HepG2 (cell line): Measurements from ENCODE around the gene GOLT1A. TPM values are rescaled to one million over a fixed set of nuclear protein-coding genes. Genes with fewer than 3 reads are reported as not detected.

Source experiments
- ARID2 ChIP-seq: sonication (generic); formaldehyde crosslinking; IDR thresholded peaks from 2 replicates; pipeline ENCODE4 v1.8.1; 2022; ENCODE audit warnings: mild to moderate bottlenecking, missing genetic modification reagents, borderline replicate concordance
- CENPBD1 ChIP-seq: sonication (generic); formaldehyde crosslinking; IDR thresholded peaks from 2 replicates; pipeline ENCODE4 v1.8.0; 2022; ENCODE audit warnings: missing genetic modification reagents, low read depth, mild to moderate bottlenecking, borderline replicate concordance
- ELF1 ChIP-seq: sonication (generic); formaldehyde crosslinking; IDR thresholded peaks from 2 replicates; pipeline ENCODE4 v1.4.0; 2020; ENCODE audit warnings: missing genetic modification reagents
- KLF12 ChIP-seq: sonication (generic); formaldehyde crosslinking; IDR thresholded peaks from 2 replicates; pipeline ENCODE4 v1.4.0; 2020; ENCODE audit warnings: missing genetic modification reagents, borderline replicate concordance
- POLR2G ChIP-seq: fragments of 200-400 bp; formaldehyde crosslinking; IDR thresholded peaks from 2 replicates; pipeline ENCODE4 v1.6.1; 2018; ENCODE audit warnings: mild to moderate bottlenecking, low read depth, low read length, moderate library complexity
- PRMT3 ChIP-seq: sonication (generic); formaldehyde crosslinking; IDR thresholded peaks from 2 replicates; pipeline ENCODE4 v1.8.1; 2022; ENCODE audit warnings: low read depth, mild to moderate bottlenecking, moderate library complexity, missing genetic modification reagents, borderline replicate concordance
- SIX4 ChIP-seq: sonication (generic); formaldehyde crosslinking; IDR thresholded peaks from 2 replicates; pipeline ENCODE4 v1.4.0; 2020; ENCODE audit warnings: missing genetic modification reagents
- WIZ ChIP-seq: sonication (generic); formaldehyde crosslinking; IDR thresholded peaks from 2 replicates; pipeline ENCODE4 v1.5.1; 2020; ENCODE audit warnings: mild to moderate bottlenecking, missing genetic modification reagents
- ZFP90 ChIP-seq: sonication (generic); formaldehyde crosslinking; IDR thresholded peaks from 2 replicates; pipeline ENCODE4 v1.8.0; 2022; ENCODE audit warnings: missing genetic modification reagents, mild to moderate bottlenecking, inconsistent platforms, borderline replicate concordance
- ZIK1 ChIP-seq: sonication (generic); formaldehyde crosslinking; IDR thresholded peaks from 2 replicates; pipeline ENCODE4 v1.5.0; 2020; ENCODE audit warnings: mild to moderate bottlenecking, low read depth, missing genetic modification reagents, borderline replicate concordance
- ZNF451 ChIP-seq: sonication (generic); formaldehyde crosslinking; IDR thresholded peaks from 2 replicates; pipeline ENCODE4 v1.5.0; 2020; ENCODE audit warnings: mild to moderate bottlenecking, missing genetic modification reagents
- ZNF570 ChIP-seq: sonication (generic); formaldehyde crosslinking; IDR thresholded peaks from 2 replicates; pipeline ENCODE4 v1.4.0; 2020; ENCODE audit warnings: mild to moderate bottlenecking, missing genetic modification reagents, borderline replicate concordance
- ZNF772 ChIP-seq: sonication (generic); formaldehyde crosslinking; IDR thresholded peaks from 2 replicates; pipeline ENCODE4 v1.5.0; 2020; ENCODE audit warnings: mild to moderate bottlenecking, missing genetic modification reagents
- ZNF792 ChIP-seq: IDR thresholded peaks from 2 replicates; pipeline ENCODE4 v1.6.1; 2016
- ZNF879 ChIP-seq: sonication (generic); formaldehyde crosslinking; IDR thresholded peaks from 2 replicates; pipeline ENCODE4 v1.8.1; 2023; ENCODE audit warnings: missing genetic modification reagents
- polyA plus RNA-seq, 8 experiments: library from polyadenylated mRNA; depleted of rRNA in 3 of 8; stranded (reverse) in 7 of 8; unstranded in 1 of 8; fragments of >200 nt; fragmentation: Illumina TruSeq in 4 of 8; extraction: Trizol in 4 of 8; gene quantifications; 2 replicates each; pipeline versions ENCODE4 v1.2.1 to v1.2.3, GENCODE V29; 2011 to 2016; ENCODE audit warnings: low read depth in 4 of 8, missing spikeins in 1 of 8, mixed read lengths in 1 of 8; ENCODE audit not compliant: insufficient read depth in 1 of 8
- total RNA-seq, 5 experiments: library from RNA; depleted of rRNA; stranded (reverse); fragments of >200 nt; fragmentation: Illumina TruSeq; extraction: Trizol; gene quantifications; 2 replicates each; pipeline ENCODE4 v1.2.3, GENCODE V29; 2016; ENCODE audit warnings: low read depth in 1 of 5
- TF ChIP-seq, protein P1 (sequence below): sonication (generic); formaldehyde crosslinking; IDR thresholded peaks from 2 replicates; pipeline ENCODE4 v1.4.0; 2020; ENCODE audit warnings: missing genetic modification reagents
- TF ChIP-seq, protein P2 (sequence below): sonication (generic); formaldehyde crosslinking; IDR thresholded peaks from 2 replicates; pipeline ENCODE4 v1.5.1; 2020; ENCODE audit warnings: missing genetic modification reagents, mild to moderate bottlenecking, borderline replicate concordance
- TF ChIP-seq, protein P3 (sequence below): sonication (generic); formaldehyde crosslinking; IDR thresholded peaks from 2 replicates; pipeline ENCODE4 v1.5.1; 2020; ENCODE audit warnings: mild to moderate bottlenecking, moderate library complexity, missing genetic modification reagents

The GOLT1A gene
- total and polyA plus RNA-seq, 2 of the 13 experiments (the other 11 are each of a cell fraction or from before 2014, with no cell fraction given), result 25.8 to 28.0 TPM

DNA sequence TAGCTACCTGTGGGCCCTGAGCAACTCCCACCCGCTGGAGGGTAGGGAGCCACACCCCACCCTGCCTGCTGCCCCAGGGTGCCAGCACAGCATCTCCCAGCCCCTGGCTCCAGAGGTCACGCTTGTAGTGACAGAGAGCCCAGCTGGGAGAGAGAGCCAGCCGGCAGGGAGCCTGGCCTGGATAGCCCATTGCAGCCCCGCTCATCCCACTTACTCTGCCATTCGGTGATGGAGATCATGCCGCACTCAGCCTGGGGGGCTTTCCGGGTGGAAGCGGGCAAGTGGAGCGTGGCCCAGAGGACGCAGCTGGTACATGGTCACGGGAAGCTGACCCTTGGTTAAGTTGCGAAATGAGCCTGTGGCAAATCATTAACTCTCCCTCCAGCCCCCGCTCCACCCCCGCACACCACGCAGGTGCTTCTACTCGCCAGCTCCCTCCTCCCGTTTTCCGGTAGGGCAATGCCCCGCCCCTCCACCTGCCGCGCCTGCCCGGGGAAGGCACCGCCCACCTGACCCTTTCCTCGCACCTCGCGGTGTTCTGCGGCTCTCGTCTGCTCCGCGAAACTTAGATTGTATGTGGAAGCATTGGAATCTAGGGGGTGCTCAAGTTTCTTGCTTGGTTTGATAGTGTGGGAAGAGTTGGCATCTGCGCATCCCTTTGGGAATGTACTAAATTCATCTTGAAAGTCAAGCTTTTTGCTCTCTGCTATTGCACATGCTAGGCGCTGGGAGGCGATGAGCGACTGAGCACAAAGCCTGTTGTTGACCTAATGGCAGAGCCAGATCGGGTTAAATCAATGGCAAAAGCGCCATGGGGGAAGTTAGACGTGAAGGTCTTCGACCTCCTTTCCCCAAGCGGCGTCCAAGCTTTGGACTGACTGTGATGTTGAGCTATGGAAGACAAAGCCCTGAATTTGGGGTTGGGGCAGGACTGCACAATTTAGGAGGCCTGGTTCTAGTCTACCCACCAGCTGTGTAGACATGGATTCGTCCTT, at the start of gene GOLT1A (continued):
- TF ChIP-seq, protein P1, sequence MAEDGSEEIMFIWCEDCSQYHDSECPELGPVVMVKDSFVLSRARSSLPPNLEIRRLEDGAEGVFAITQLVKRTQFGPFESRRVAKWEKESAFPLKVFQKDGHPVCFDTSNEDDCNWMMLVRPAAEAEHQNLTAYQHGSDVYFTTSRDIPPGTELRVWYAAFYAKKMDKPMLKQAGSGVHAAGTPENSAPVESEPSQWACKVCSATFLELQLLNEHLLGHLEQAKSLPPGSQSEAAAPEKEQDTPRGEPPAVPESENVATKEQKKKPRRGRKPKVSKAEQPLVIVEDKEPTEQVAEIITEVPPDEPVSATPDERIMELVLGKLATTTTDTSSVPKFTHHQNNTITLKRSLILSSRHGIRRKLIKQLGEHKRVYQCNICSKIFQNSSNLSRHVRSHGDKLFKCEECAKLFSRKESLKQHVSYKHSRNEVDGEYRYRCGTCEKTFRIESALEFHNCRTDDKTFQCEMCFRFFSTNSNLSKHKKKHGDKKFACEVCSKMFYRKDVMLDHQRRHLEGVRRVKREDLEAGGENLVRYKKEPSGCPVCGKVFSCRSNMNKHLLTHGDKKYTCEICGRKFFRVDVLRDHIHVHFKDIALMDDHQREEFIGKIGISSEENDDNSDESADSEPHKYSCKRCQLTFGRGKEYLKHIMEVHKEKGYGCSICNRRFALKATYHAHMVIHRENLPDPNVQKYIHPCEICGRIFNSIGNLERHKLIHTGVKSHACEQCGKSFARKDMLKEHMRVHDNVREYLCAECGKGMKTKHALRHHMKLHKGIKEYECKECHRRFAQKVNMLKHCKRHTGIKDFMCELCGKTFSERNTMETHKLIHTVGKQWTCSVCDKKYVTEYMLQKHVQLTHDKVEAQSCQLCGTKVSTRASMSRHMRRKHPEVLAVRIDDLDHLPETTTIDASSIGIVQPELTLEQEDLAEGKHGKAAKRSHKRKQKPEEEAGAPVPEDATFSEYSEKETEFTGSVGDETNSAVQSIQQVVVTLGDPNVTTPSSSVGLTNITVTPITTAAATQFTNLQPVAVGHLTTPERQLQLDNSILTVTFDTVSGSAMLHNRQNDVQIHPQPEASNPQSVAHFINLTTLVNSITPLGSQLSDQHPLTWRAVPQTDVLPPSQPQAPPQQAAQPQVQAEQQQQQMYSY (CRISPR knock-in tag), result no peak
- TF ChIP-seq ZNF879 (CRISPR knock-in tag), result peak; percentile 70; the same call in 1 of the 2 replicates
- TF ChIP-seq ELF1 (CRISPR knock-in tag), result peak; percentile 76; the same call in 1 of the 2 replicates
- TF ChIP-seq ZNF772 (CRISPR knock-in tag), result no peak; the same call in none of the 2 replicates
- TF ChIP-seq ARID2, result peak; percentile 74; the same call in 1 of the 2 replicates
- peak; percentile 86; the same call in 1 of the 2 replicates for TF ChIP-seq CENPBD1 (CRISPR knock-in tag)
- TF ChIP-seq ZNF451 (CRISPR knock-in tag), result no peak
- no peak; the same call in 1 of the 2 replicates for TF ChIP-seq ZNF792 (CRISPR knock-in tag)
- TF ChIP-seq ZFP90 (CRISPR knock-in tag), result no peak; the same call in 1 of the 2 replicates
- TF ChIP-seq, protein P2, sequence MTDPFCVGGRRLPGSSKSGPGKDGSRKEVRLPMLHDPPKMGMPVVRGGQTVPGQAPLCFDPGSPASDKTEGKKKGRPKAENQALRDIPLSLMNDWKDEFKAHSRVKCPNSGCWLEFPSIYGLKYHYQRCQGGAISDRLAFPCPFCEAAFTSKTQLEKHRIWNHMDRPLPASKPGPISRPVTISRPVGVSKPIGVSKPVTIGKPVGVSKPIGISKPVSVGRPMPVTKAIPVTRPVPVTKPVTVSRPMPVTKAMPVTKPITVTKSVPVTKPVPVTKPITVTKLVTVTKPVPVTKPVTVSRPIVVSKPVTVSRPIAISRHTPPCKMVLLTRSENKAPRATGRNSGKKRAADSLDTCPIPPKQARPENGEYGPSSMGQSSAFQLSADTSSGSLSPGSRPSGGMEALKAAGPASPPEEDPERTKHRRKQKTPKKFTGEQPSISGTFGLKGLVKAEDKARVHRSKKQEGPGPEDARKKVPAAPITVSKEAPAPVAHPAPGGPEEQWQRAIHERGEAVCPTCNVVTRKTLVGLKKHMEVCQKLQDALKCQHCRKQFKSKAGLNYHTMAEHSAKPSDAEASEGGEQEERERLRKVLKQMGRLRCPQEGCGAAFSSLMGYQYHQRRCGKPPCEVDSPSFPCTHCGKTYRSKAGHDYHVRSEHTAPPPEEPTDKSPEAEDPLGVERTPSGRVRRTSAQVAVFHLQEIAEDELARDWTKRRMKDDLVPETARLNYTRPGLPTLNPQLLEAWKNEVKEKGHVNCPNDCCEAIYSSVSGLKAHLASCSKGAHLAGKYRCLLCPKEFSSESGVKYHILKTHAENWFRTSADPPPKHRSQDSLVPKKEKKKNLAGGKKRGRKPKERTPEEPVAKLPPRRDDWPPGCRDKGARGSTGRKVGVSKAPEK (CRISPR knock-in tag), result 0 out of 2 replicates have a peak, but pooled peaks have one; percentile 27
- no peak for TF ChIP-seq WIZ (CRISPR knock-in tag)
- peak; percentile 69; the same call in 1 of the 2 replicates for TF ChIP-seq PRMT3
- no peak for TF ChIP-seq ZNF570
- TF ChIP-seq ZIK1 (CRISPR knock-in tag), result peak; percentile 63; the same call in 1 of the 2 replicates
- TF ChIP-seq POLR2G, result peak; percentile 82
- peak; percentile 45; the same call in 1 of the 2 replicates for TF ChIP-seq SIX4 (CRISPR knock-in tag)
- TF ChIP-seq KLF12 (CRISPR knock-in tag), result peak; percentile 90; the same call in 1 of the 2 replicates
- TF ChIP-seq, protein P3, sequence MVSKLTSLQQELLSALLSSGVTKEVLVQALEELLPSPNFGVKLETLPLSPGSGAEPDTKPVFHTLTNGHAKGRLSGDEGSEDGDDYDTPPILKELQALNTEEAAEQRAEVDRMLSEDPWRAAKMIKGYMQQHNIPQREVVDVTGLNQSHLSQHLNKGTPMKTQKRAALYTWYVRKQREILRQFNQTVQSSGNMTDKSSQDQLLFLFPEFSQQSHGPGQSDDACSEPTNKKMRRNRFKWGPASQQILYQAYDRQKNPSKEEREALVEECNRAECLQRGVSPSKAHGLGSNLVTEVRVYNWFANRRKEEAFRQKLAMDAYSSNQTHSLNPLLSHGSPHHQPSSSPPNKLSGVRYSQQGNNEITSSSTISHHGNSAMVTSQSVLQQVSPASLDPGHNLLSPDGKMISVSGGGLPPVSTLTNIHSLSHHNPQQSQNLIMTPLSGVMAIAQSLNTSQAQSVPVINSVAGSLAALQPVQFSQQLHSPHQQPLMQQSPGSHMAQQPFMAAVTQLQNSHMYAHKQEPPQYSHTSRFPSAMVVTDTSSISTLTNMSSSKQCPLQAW (CRISPR knock-in tag), result peak; percentile 99
